ENCODE data around the gene STMN3.

GRCh38 chr20:63668351-63668750 is 15.1 kb upstream of the STMN3 start:
- TF ChIP-seq CTCF (IDR thresholded peaks at IDR 0.05) (no peak), POLR2AphosphoS5 (IDR thresholded peaks at IDR 0.05) (no peak)

Data from breast epithelium (tissue), 3 donors.